SK-N-SH (cell line): ENCODE data around the gene ATP1A4.

ENCODE experiments used
- EZH2phosphoT487 ChIP-seq: fragments of 200-600 bp; sonication (generic); IDR thresholded peaks from 2 replicates; pipeline ENCODE4 v1.6.1; 2017; ENCODE audit warnings: low read depth, mixed run types, mild to moderate bottlenecking, antibody characterized with exemption, moderate library complexity, borderline replicate concordance
- GABPA ChIP-seq: IDR thresholded peaks from 2 replicates; pipeline ENCODE4 v1.4.0; 2012; ENCODE audit warnings: low read depth, mild to moderate bottlenecking
- POLR2AphosphoS5 ChIP-seq: IDR thresholded peaks from 2 replicates; pipeline ENCODE4 v1.6.1; 2012; ENCODE audit warnings: low read depth, low read length
- RXRA ChIP-seq: IDR thresholded peaks from 2 replicates; pipeline ENCODE4 v1.4.0; 2012; ENCODE audit warnings: low read depth, mild to moderate bottlenecking, borderline replicate concordance
- SIN3A ChIP-seq: IDR thresholded peaks from 2 replicates; pipeline ENCODE4 v1.6.1; 2012; ENCODE audit warnings: low read depth, mild to moderate bottlenecking, low read length, moderate library complexity, borderline replicate concordance
- SMC3 ChIP-seq: IDR thresholded peaks from 2 replicates; pipeline ENCODE4 v1.6.1; 2012; ENCODE audit warnings: low read depth, low read length, improper control_type of control experiment
- TF ChIP-seq, protein P1 (sequence below): fragments of 200-600 bp; sonication (generic); IDR thresholded peaks from 2 replicates; pipeline ENCODE4 v1.6.1; 2017; ENCODE audit warnings: antibody characterized with exemption, mild to moderate bottlenecking, moderate library complexity

DNA sequence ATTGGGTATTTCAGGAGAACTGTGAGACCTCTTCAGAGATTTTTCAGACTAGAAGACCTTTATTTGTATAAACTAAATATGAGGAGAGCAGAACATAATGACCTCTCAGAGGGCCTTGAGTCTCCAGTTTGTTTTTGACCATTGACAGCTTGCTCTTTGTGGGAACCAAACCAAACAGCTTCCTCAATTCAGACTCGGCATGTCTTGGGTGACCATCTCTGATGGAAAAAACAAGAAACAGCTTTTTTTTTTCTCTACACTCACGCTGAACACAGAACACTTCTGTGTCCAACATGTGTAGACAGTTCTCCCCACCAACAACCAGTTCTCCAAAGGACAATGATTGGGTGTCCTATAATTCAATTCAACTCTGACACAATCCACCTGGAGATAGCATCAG, 11.5 kb downstream of the ATP1A4 start:
- no peak for TF ChIP-seq RXRA
- TF ChIP-seq EZH2phosphoT487: no peak
- no peak for TF ChIP-seq SMC3
- no peak for TF ChIP-seq POLR2AphosphoS5
- TF ChIP-seq, protein P1, sequence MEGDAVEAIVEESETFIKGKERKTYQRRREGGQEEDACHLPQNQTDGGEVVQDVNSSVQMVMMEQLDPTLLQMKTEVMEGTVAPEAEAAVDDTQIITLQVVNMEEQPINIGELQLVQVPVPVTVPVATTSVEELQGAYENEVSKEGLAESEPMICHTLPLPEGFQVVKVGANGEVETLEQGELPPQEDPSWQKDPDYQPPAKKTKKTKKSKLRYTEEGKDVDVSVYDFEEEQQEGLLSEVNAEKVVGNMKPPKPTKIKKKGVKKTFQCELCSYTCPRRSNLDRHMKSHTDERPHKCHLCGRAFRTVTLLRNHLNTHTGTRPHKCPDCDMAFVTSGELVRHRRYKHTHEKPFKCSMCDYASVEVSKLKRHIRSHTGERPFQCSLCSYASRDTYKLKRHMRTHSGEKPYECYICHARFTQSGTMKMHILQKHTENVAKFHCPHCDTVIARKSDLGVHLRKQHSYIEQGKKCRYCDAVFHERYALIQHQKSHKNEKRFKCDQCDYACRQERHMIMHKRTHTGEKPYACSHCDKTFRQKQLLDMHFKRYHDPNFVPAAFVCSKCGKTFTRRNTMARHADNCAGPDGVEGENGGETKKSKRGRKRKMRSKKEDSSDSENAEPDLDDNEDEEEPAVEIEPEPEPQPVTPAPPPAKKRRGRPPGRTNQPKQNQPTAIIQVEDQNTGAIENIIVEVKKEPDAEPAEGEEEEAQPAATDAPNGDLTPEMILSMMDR: no peak
- TF ChIP-seq SIN3A: no peak
- TF ChIP-seq GABPA: no peak
